HepG2 (cell line): ENCODE data around the gene KCND2. TPM values are rescaled to one million over a fixed set of nuclear protein-coding genes. Genes with fewer than 3 reads are reported as not detected.

Experiments used
- ATAC-seq: fragments of 200-7000 bp; cut with Tn5 transposase; 3 replicates; pipeline ENCODE4 v1.9.1; 2020; ENCODE audit warnings: mild to moderate bottlenecking, moderate library complexity
- BruUV-seq: library from RNA; stranded (reverse); fragments of 400-500 nt; replicated peaks from 2 replicates; lab custom pipeline; 2021; lab: Mats Ljungman, UMichigan
- CTCF ChIA-PET: fragments of 300-600 bp; formaldehyde crosslinking; extraction: SDS; loops from one replicate; lab custom pipeline; 2021; ENCODE audit warnings: low total read pairs, inconsistent platforms, low intra/inter-chr PET ratio; lab: Yijun Ruan, JAX
- POLR2A ChIA-PET: fragments of 350-600 bp; sonication (Branson Sonifier 250); formaldehyde crosslinking; loops from one replicate; lab custom pipeline; 2020; ENCODE audit warnings: antibody characterized with exemption, inconsistent platforms; lab: Yijun Ruan, JAX
- DNase-seq: peaks from one replicate; pipeline ENCODE4 v3.0.0-alpha.2; 2015; ENCODE audit warnings: low spot score
- FAIRE-seq: peaks from 3 replicates; lab custom pipeline; 2011; peaks lifted over from hg19 to GRCh38; lab: Jason Lieb, UNC
- H2AFZ ChIP-seq: one replicate; pipeline ENCODE4 v1.6.1; 2011; ENCODE audit warnings: low read length, inconsistent platforms
- H3K27ac ChIP-seq: fragments of 300-600 bp; 3 replicates; pipeline ENCODE4 v1.8.0; 2011; ENCODE audit warnings: mixed run types, mild to moderate bottlenecking, mixed read lengths, low read length, inconsistent platforms; ENCODE audit not compliant: insufficient read depth; ENCODE audit errors: extremely low read length
- H3K27me3 ChIP-seq, 2 experiments: fragments of 200-600 bp in 1 of 2; 2 replicates in 1 of 2; 3 replicates in 1 of 2; pipeline versions ENCODE4 v1.6.0 to v1.8.0; 2011; ENCODE audit warnings: low read length in 2 of 2, mild to moderate bottlenecking in 2 of 2, moderate library complexity in 2 of 2, inconsistent platforms in 1 of 2; ENCODE audit not compliant: insufficient read depth in 2 of 2, control insufficient read depth in 1 of 2
- H3K36me3 ChIP-seq, 2 experiments: fragments of 200-600 bp in 1 of 2; replicated peaks in 1 of 2; 2 replicates in 1 of 2; 3 replicates in 1 of 2; pipeline versions ENCODE4 v1.5.1 to v1.8.0; 2011; ENCODE audit warnings: low read length in 2 of 2, inconsistent platforms in 1 of 2; ENCODE audit not compliant: insufficient read depth in 2 of 2, control insufficient read depth in 1 of 2
- H3K4me1 ChIP-seq: 2 replicates; pipeline ENCODE4 v1.5.1; 2012; ENCODE audit warnings: low read length, inconsistent platforms; ENCODE audit not compliant: insufficient read depth
- H3K4me2 ChIP-seq: 2 replicates; pipeline ENCODE4 v1.6.0; 2011; ENCODE audit warnings: low read depth, low read length, inconsistent platforms
- H3K4me3 ChIP-seq, 3 experiments: fragments of 200-600 bp in 1 of 3; sonication (generic), shearing (Covaris generic) in 1 of 3; replicated peaks in 1 of 3; 2 replicates each; pipeline ENCODE4 v1.5.1; 2011 to 2016; ENCODE audit warnings: low read length in 3 of 3, inconsistent platforms in 2 of 3, low read depth in 2 of 3, mild to moderate bottlenecking in 2 of 3, control low read depth in 1 of 3, mixed read lengths in 1 of 3; ENCODE audit not compliant: insufficient read depth in 1 of 3
- H3K79me2 ChIP-seq: one replicate; pipeline ENCODE4 v1.6.1; 2011; ENCODE audit warnings: low read length, inconsistent platforms; ENCODE audit not compliant: insufficient read depth
- H3K9ac ChIP-seq: 2 replicates; pipeline ENCODE4 v1.6.0; 2011; ENCODE audit warnings: mild to moderate bottlenecking, low read depth, low read length, inconsistent platforms; ENCODE audit not compliant: insufficient read depth
- H3K9me3 ChIP-seq: 2 replicates; pipeline ENCODE4 v1.5.1; 2012; ENCODE audit warnings: mild to moderate bottlenecking, low read length
- H4K20me1 ChIP-seq: 2 replicates; pipeline ENCODE4 v1.6.0; 2011; ENCODE audit warnings: inconsistent platforms, mild to moderate bottlenecking, low read length, moderate library complexity; ENCODE audit not compliant: insufficient read depth
- E2F2 ChIP-seq: sonication (generic); formaldehyde crosslinking; IDR thresholded peaks from 2 replicates; pipeline ENCODE4 v1.4.0; 2020; ENCODE audit warnings: missing genetic modification reagents, borderline replicate concordance
- GATA4 ChIP-seq: sonication (generic); IDR thresholded peaks from 2 replicates; pipeline ENCODE4 v1.6.1; 2016; ENCODE audit warnings: antibody characterized with exemption, low read depth, borderline replicate concordance
- HNRNPLL ChIP-seq: fragments of 200-400 bp; formaldehyde crosslinking; IDR thresholded peaks from 2 replicates; pipeline ENCODE4 v1.6.1; 2017; ENCODE audit warnings: mild to moderate bottlenecking, low read depth, low read length; ENCODE audit not compliant: poor library complexity, severe bottlenecking
- MLX ChIP-seq: IDR thresholded peaks from 2 replicates; pipeline ENCODE4 v1.6.1; 2016
- NFATC3 ChIP-seq: sonication (generic); formaldehyde crosslinking; IDR thresholded peaks from 2 replicates; pipeline ENCODE4 v1.5.1; 2020; ENCODE audit warnings: mild to moderate bottlenecking, missing genetic modification reagents
- SAP130 ChIP-seq: IDR thresholded peaks from 2 replicates; pipeline ENCODE4 v1.6.1; 2016; ENCODE audit warnings: low read depth
- SMARCC2 ChIP-seq: fragments of 450-650 bp; IDR thresholded peaks from 2 replicates; pipeline ENCODE4 v1.6.1; 2017; ENCODE audit warnings: antibody characterized with exemption, mild to moderate bottlenecking
- ZBTB2 ChIP-seq: sonication (generic); formaldehyde crosslinking; IDR thresholded peaks from 2 replicates; pipeline ENCODE4 v1.8.0; 2022; ENCODE audit warnings: low read depth, missing genetic modification reagents
- ZNF225 ChIP-seq: sonication (generic); formaldehyde crosslinking; IDR thresholded peaks from 2 replicates; pipeline ENCODE4 v1.4.0; 2020; ENCODE audit warnings: mild to moderate bottlenecking, missing genetic modification reagents
- ZNF766 ChIP-seq: sonication (generic); formaldehyde crosslinking; IDR thresholded peaks from 2 replicates; pipeline ENCODE4 v1.5.0; 2020; ENCODE audit warnings: missing genetic modification reagents, borderline replicate concordance
- WGBS: methylation state at CpG from one replicate; pipeline ENCODE4 v1.1.6; 2017; ENCODE audit warnings: low lambda C conversion rate; 5-methylcytosine and 5-hydroxymethylcytosine counted together
- in situ Hi-C: cut with HindIII; loops from 2 replicates; pipeline ENCODE4 v1.10.0; 2017; ENCODE audit warnings: low pct_unique_long_range_greater_than_20kb; ENCODE audit not compliant: extremely low pct_ligation_motif_present
- intact Hi-C: fragments of 100-400 bp; cut with micrococcal nuclease; formaldehyde crosslinking; loops from one replicate; pipeline ENCODE4 v1.10.0; 2022; ENCODE audit not compliant: unreplicated experiment
- polyA plus RNA-seq, 8 experiments: library from polyadenylated mRNA; depleted of rRNA in 3 of 8; stranded (reverse) in 7 of 8; unstranded in 1 of 8; fragments of >200 nt; fragmentation: Illumina TruSeq in 4 of 8; extraction: Trizol in 4 of 8; gene quantifications; 2 replicates each; pipeline versions ENCODE4 v1.2.1 to v1.2.3, GENCODE V29; 2011 to 2016; ENCODE audit warnings: low read depth in 4 of 8, missing spikeins in 1 of 8, mixed read lengths in 1 of 8; ENCODE audit not compliant: insufficient read depth in 1 of 8
- total RNA-seq, 5 experiments: library from RNA; depleted of rRNA; stranded (reverse); fragments of >200 nt; fragmentation: Illumina TruSeq; extraction: Trizol; gene quantifications; 2 replicates each; pipeline ENCODE4 v1.2.3, GENCODE V29; 2016; ENCODE audit warnings: low read depth in 1 of 5

Gene KCND2
- total and polyA plus RNA-seq, 2 of the 13 experiments (the other 11 are each of a cell fraction or from before 2014, with no cell fraction given), result not detected

GRCh38 chr7:120723465-120724385 lies 450.8 kb downstream of the KCND2 start:
- Histone ChIP-seq H3K9ac (no peak overlapping the region), H3K4me2 (no peak overlapping the region), H3K4me3 (no peak overlapping the region), H3K9me3 (no peaks in the 10 kb centered on the region), H3K27me3 (no peaks in the 10 kb centered on the region), H2AFZ (no peak overlapping the region), H3K4me1 (no peaks in the 10 kb centered on the region), H3K36me3 (no peaks in the 10 kb centered on the region), H3K27ac (no peak overlapping the region), H3K79me2 (no peaks in the 10 kb centered on the region), H4K20me1 (no peaks in the 10 kb centered on the region)
- 35% methylated on average over 1 of the region's 1 CpG for WGBS
- in situ Hi-C loops (no loop called here), intact Hi-C loops (no loop called here)
- FAIRE-seq (no peak), DNase-seq (no peak), ATAC-seq (no peak)
- POLR2A ChIA-PET, result no interaction called here
- CTCF ChIA-PET, result no interaction called here
- TF ChIP-seq ZNF766 (CRISPR knock-in tag) (no peak), SMARCC2 (no peak), GATA4 (no peak), ZBTB2 (CRISPR knock-in tag) (no peak), E2F2 (CRISPR knock-in tag) (no peak), HNRNPLL (no peak), SAP130 (CRISPR knock-in tag) (no peak), ZNF225 (CRISPR knock-in tag) (no peak), NFATC3 (CRISPR knock-in tag) (no peak), MLX (CRISPR knock-in tag) (no peak)
- no TSS peak for BruUV-seq
